GM12864 (cell line): ENCODE results near the gene ST8SIA6.

Experiments
- DNase-seq: peaks from one replicate; pipeline ENCODE4 v3.0.0-alpha.2; 2011; ENCODE audit warnings: low read depth
- H3K4me3 ChIP-seq: 2 replicates; pipeline ENCODE4 v1.5.1; 2011; ENCODE audit warnings: mild to moderate bottlenecking, low read depth, low read length, control low read depth
- CTCF ChIP-seq: IDR thresholded peaks from 2 replicates; pipeline ENCODE4 v1.5.1; 2011; ENCODE audit warnings: low read depth, mild to moderate bottlenecking, moderate library complexity, low read length, control low read depth, inconsistent platforms; ENCODE audit errors: missing control alignments

The ST8SIA6 gene

GRCh38 chr10:17427666-17428350 is 26.6 kb downstream of the ST8SIA6 start:
- no peak for TF ChIP-seq CTCF
- H3K4me3 ChIP-seq, result no peak overlapping the region
- no peak for DNase-seq

GRCh38 chr10:17427201-17427600 is 27.2 kb downstream of the ST8SIA6 start:
- no peak for DNase-seq
- H3K4me3 ChIP-seq, result no peak overlapping the region
- no peak for TF ChIP-seq CTCF

GRCh38 chr10:17426263-17426750 is 28.1 kb downstream of the ST8SIA6 start:
- no peak for DNase-seq
- TF ChIP-seq CTCF, result no peak
- no peak overlapping the region for H3K4me3 ChIP-seq

GRCh38 chr10:17425584-17426262 is 28.7 kb downstream of the ST8SIA6 start:
- DNase-seq, result no peak
- no peak overlapping the region for H3K4me3 ChIP-seq
- no peak for TF ChIP-seq CTCF

- H3K4me3 ChIP-seq, result no peak overlapping the region
- DNase-seq, result no peak
- TF ChIP-seq CTCF, result no peak
These were observed 30.7 kb downstream of the ST8SIA6 start for GRCh38 chr10:17423632-17424186.

- no peak for DNase-seq
- no peak overlapping the region for H3K4me3 ChIP-seq
- TF ChIP-seq CTCF, result no peak
These were observed 31.5 kb downstream of the ST8SIA6 start for GRCh38 chr10:17422931-17423330.
